ENCODE data around the gene USB1. TPM values are rescaled to one million over a fixed set of nuclear protein-coding genes. Genes with fewer than 3 reads are reported as not detected.

The USB1 gene
- total and polyA plus RNA-seq, 2 experiments from 2014 or later: 18.2 to 47.7 TPM

DNA sequence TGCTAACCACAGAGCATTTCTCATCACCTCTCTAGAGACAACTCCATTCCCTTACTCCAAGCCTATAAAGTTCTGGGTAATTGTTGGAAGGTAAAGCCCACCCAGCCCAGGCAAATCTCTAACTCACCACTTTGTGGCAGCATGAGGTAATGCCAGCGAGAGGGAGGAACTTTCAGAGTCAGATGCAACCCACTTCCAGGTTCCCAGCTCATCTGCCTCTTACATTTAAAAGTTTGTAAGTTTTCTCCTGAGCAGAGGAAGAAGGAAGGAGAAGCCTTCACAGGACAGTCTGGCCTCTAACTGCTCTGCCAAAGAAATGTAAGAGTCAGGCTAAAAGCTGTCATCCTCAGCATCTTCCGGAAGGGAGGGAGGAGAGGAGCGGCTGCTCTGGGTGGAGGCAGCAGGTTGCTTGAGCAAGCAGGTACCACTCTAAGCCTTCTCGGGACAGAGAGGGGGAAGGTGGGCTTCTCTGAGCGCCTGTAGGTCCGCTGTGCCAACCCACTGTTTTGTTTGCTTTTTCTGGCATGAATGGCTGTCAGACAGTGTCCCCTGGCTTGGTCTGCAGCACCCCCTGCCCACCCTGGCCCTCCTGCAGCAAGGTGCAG, 1.7 kb upstream of the USB1 start:
- Histone ChIP-seq H3K4me1 (ENCODE audit: insufficient read depth) (peaks cover 17% of the 10 kb centered on the region), H3K79me2 (peaks cover 11% of the 10 kb centered on the region), H4K20me1 (ENCODE audit: insufficient read depth, poor library complexity, severe bottlenecking) (peaks cover 7% of the 10 kb centered on the region), H2AFZ (peak overlapping the region; percentile 49), H3K36me3 (replicated peaks; ENCODE audit: insufficient read depth, low read depth) (no peaks in the 10 kb centered on the region), H3K27ac (peak overlapping the region; percentile 90), H3K27me3 (no peaks in the 10 kb centered on the region), H3K9me2 (replicated peaks; ENCODE audit: insufficient read depth) (no peaks in the 10 kb centered on the region), H3K4me2 (peak overlapping the region; percentile 99), H3K9me3 (ENCODE audit: low read depth) (no peaks in the 10 kb centered on the region), H3K4me3 (peak overlapping the region; percentile 99)
- TF ChIP-seq, protein P1, sequence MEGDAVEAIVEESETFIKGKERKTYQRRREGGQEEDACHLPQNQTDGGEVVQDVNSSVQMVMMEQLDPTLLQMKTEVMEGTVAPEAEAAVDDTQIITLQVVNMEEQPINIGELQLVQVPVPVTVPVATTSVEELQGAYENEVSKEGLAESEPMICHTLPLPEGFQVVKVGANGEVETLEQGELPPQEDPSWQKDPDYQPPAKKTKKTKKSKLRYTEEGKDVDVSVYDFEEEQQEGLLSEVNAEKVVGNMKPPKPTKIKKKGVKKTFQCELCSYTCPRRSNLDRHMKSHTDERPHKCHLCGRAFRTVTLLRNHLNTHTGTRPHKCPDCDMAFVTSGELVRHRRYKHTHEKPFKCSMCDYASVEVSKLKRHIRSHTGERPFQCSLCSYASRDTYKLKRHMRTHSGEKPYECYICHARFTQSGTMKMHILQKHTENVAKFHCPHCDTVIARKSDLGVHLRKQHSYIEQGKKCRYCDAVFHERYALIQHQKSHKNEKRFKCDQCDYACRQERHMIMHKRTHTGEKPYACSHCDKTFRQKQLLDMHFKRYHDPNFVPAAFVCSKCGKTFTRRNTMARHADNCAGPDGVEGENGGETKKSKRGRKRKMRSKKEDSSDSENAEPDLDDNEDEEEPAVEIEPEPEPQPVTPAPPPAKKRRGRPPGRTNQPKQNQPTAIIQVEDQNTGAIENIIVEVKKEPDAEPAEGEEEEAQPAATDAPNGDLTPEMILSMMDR (IDR thresholded peaks at IDR 0.05; ENCODE audit: poor library complexity): peak; percentile 8
- TF ChIP-seq EZH2 (IDR thresholded peaks at IDR 0.05; ENCODE audit: borderline replicate concordance): no peak
- no peak for TF ChIP-seq EZH2phosphoT487 (IDR thresholded peaks at IDR 0.05; ENCODE audit: low read depth, severe bottlenecking, unreplicated experiment)
- WGBS (ENCODE audit: low lambda C conversion rate, missing lambda C conversion rate): 29% methylated on average over 6 of the region's 6 CpGs
- no peak for DNase-seq (ENCODE audit: low spot score)

DNA sequence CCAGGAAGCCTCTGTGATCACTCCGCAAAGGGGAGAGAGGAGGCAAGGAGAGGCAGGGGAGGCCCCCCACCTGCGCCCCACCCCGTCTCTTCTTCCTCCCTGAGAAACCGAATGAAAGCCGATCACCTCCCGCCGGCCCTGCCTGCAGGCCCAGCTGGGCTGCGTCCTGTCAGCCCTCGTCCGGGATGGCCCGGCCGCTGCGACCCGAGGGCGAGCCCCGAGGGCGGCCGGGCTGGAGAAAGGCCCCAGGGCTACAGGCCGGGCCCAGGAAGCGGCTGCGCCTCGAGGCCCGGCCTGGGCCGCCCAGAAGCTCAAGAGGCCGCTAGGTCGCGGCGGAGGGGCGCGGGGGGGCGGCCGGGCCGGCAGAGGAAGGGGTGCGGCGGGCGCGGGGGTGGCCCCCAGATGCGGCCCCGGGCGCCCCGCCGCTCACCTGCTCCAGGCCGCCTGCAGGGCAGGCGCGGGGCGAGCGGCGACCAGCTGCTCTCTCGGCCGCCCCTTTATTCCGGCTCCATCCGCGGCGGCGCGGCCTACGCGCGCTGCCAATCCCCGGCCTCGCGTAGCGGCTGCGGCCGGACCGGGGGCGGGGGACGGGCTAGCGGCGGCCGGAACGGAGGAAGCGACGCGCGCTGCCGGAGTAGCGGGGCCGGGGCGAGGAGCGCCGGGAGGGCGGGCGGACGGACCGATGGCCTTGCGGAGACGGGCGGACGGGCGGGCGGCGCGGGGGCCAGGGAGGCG, 1.1 kb upstream of the USB1 start, which contains the start of gene ZNF319:
Gene ZNF319 (minus strand): TSS at position 702 of the 735 bp plus-strand sequence. CDS start 2,407 bp downstream, outside the sequence.
- H3K9me3 ChIP-seq (ENCODE audit: low read depth): no peaks in the 10 kb centered on the region
- no peaks in the 10 kb centered on the region for H3K9me2 ChIP-seq (replicated peaks; ENCODE audit: insufficient read depth)
- peak within 1 kb of the TSS; percentile 99 for H3K4me2 ChIP-seq
- 2% methylated on average over 47 of the region's 95 CpGs for WGBS (ENCODE audit: low lambda C conversion rate, missing lambda C conversion rate)
- peak within 1 kb of the TSS; percentile 90 for H3K27ac ChIP-seq
- no peak for DNase-seq (ENCODE audit: low spot score)
- no peaks in the 10 kb centered on the region for H3K27me3 ChIP-seq
- peaks cover 7% of the 10 kb centered on the region for H4K20me1 ChIP-seq (ENCODE audit: insufficient read depth, poor library complexity, severe bottlenecking)
- peak within 1 kb of the TSS; percentile 94 for H2AFZ ChIP-seq
- TF ChIP-seq EZH2phosphoT487 (IDR thresholded peaks at IDR 0.05; ENCODE audit: low read depth, severe bottlenecking, unreplicated experiment) (no peak), EZH2 (IDR thresholded peaks at IDR 0.05; ENCODE audit: borderline replicate concordance) (no peak)
- TF ChIP-seq, protein P1 (IDR thresholded peaks at IDR 0.05; ENCODE audit: poor library complexity): no peak
- H3K36me3 ChIP-seq (replicated peaks; ENCODE audit: insufficient read depth, low read depth): no peaks in the 10 kb centered on the region
- peak within 1 kb of the TSS; percentile 99 for H3K4me3 ChIP-seq
- H3K79me2 ChIP-seq: peaks cover 9% of the 10 kb centered on the region
- peaks cover 17% of the 10 kb centered on the region for H3K4me1 ChIP-seq (ENCODE audit: insufficient read depth)

DNA sequence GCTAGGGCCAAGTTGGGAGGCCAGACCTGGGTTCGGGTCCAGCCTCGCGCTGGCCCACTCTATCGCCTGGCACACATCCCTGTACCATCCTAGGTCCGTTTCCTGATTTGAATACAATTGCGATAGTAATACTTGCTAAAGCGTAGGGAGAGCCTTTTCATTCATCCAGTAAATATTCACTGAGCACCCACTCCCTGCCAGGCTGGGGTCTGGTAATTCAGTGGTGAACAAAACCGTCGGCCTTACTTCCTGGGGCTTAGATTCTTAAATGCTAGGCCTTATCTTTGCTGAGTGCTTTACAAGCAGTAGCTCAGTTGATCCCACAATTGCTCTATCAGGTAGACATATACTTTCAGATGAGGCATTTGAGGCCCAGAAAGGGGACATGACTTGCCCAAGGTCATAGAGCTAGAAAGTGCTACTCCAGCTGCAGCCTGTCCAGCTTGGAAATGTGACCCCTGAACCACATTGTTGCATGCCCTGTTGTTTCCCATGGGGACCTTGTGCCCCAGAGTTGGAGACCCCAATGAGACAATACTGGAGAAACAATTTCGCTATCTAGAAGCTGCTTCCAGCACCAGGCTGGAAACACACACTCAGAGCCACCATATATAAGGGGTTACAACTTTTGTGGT, 691 bp downstream of the USB1 start:
- Histone ChIP-seq H3K4me2 (peak overlapping the region; percentile 99), H3K79me2 (peaks cover 5% of the 10 kb centered on the region), H3K36me3 (replicated peaks; ENCODE audit: insufficient read depth, low read depth) (no peaks in the 10 kb centered on the region), H3K9me3 (ENCODE audit: low read depth) (no peaks in the 10 kb centered on the region), H3K27ac (no peak overlapping the region), H4K20me1 (ENCODE audit: insufficient read depth, poor library complexity, severe bottlenecking) (peaks cover 7% of the 10 kb centered on the region), H3K4me3 (peak overlapping the region; percentile 99), H3K27me3 (no peaks in the 10 kb centered on the region), H3K9me2 (replicated peaks; ENCODE audit: insufficient read depth) (no peaks in the 10 kb centered on the region), H3K4me1 (ENCODE audit: insufficient read depth) (peaks cover 17% of the 10 kb centered on the region), H2AFZ (peak overlapping the region; percentile 67)
- no peak for TF ChIP-seq EZH2phosphoT487 (IDR thresholded peaks at IDR 0.05; ENCODE audit: low read depth, severe bottlenecking, unreplicated experiment)
- no peak for DNase-seq (ENCODE audit: low spot score)
- 38% methylated on average over 10 of the region's 10 CpGs for WGBS (ENCODE audit: low lambda C conversion rate, missing lambda C conversion rate)

- H4K20me1 ChIP-seq (ENCODE audit: insufficient read depth, poor library complexity, severe bottlenecking): peaks cover 7% of the 10 kb centered on the region
- TF ChIP-seq, protein P1 (IDR thresholded peaks at IDR 0.05; ENCODE audit: poor library complexity): no peak
- no peak for TF ChIP-seq EZH2phosphoT487 (IDR thresholded peaks at IDR 0.05; ENCODE audit: low read depth, severe bottlenecking, unreplicated experiment)
- TF ChIP-seq EZH2 (IDR thresholded peaks at IDR 0.05; ENCODE audit: borderline replicate concordance): no peak
- H3K36me3 ChIP-seq (replicated peaks; ENCODE audit: insufficient read depth, low read depth): no peaks in the 10 kb centered on the region
- peaks cover 17% of the 10 kb centered on the region for H3K4me1 ChIP-seq (ENCODE audit: insufficient read depth)
- DNase-seq (ENCODE audit: low spot score): no peak
- H3K27me3 ChIP-seq: no peaks in the 10 kb centered on the region
- no peak overlapping the region for H3K4me2 ChIP-seq
- H3K4me3 ChIP-seq: no peak overlapping the region
- H3K27ac ChIP-seq: no peak overlapping the region
- no peaks in the 10 kb centered on the region for H3K9me3 ChIP-seq (ENCODE audit: low read depth)
- H3K79me2 ChIP-seq: peaks cover 5% of the 10 kb centered on the region
- no peak overlapping the region for H2AFZ ChIP-seq
- 93% methylated on average over 9 of the region's 9 CpGs for WGBS (ENCODE audit: low lambda C conversion rate, missing lambda C conversion rate)
- H3K9me2 ChIP-seq (replicated peaks; ENCODE audit: insufficient read depth): no peaks in the 10 kb centered on the region
Observed at GRCh38 chr16:58002416-58002800, 1.2 kb downstream of the USB1 start.
